Spleen (tissue), 11 donors: ENCODE data around the gene CCR9. TPM values are rescaled to one million over a fixed set of nuclear protein-coding genes. Genes with fewer than 3 reads are reported as not detected.

ENCODE experiments used
- DNase-seq: peaks from one replicate; pipeline ENCODE4 v3.0.0-alpha.2; 2020
- H3K27ac ChIP-seq, 8 donors: fragments of 200-600 bp; sonication (generic) in 7 of 8; 1 replicate in 4 of 8; 2 replicates in 4 of 8; pipeline versions ENCODE4 v1.5.0 to v1.8.0; 2016 to 2021; ENCODE audit warnings: inconsistent platforms in 4 of 8, mild to moderate bottlenecking in 4 of 8, moderate library complexity in 1 of 8
- H3K27me3 ChIP-seq, 7 donors: fragments of 200-600 bp; sonication (generic) in 6 of 7; replicated peaks in 1 of 7; 1 replicate in 4 of 7; 2 replicates in 3 of 7; pipeline versions ENCODE4 v1.5.0 to v1.8.0; 2016 to 2021; ENCODE audit warnings: inconsistent platforms in 3 of 7, mild to moderate bottlenecking in 1 of 7
- H3K36me3 ChIP-seq, 6 donors: fragments of 200-600 bp; sonication (generic) in 5 of 6; 1 replicate in 4 of 6; 2 replicates in 2 of 6; pipeline versions ENCODE4 v1.5.0 to v1.8.0; 2016 to 2021; ENCODE audit warnings: inconsistent platforms in 2 of 6
- H3K4me1 ChIP-seq, 6 donors: fragments of 200-600 bp; sonication (generic) in 5 of 6; 1 replicate in 3 of 6; 2 replicates in 3 of 6; pipeline versions ENCODE4 v1.5.0 to v1.8.0; 2016 to 2021; ENCODE audit warnings: inconsistent platforms in 3 of 6
- H3K4me3 ChIP-seq, 8 donors: fragments of 200-600 bp; sonication (generic) in 7 of 8; 1 replicate in 4 of 8; 2 replicates in 4 of 8; pipeline versions ENCODE4 v1.5.0 to v1.8.0; 2016 to 2021; ENCODE audit warnings: inconsistent platforms in 4 of 8, mild to moderate bottlenecking in 4 of 8, moderate library complexity in 2 of 8
- H3K9me3 ChIP-seq, 8 donors: fragments of 200-600 bp; sonication (generic) in 7 of 8; 1 replicate in 4 of 8; 2 replicates in 4 of 8; pipeline versions ENCODE4 v1.5.0 to v1.8.0; 2016 to 2021; ENCODE audit warnings: inconsistent platforms in 4 of 8
- POLR2A ChIP-seq, 3 donors: fragments of 450-650 bp; IDR thresholded peaks; one replicate each; pipeline ENCODE4 v1.5.1; 2017; ENCODE audit warnings: antibody characterized with exemption in 3 of 3, mild to moderate bottlenecking in 1 of 3
- POLR2AphosphoS5 ChIP-seq, 3 donors: sonication (generic); formaldehyde crosslinking; IDR thresholded peaks; one replicate each; pipeline ENCODE4 v1.5.1; 2017; ENCODE audit warnings: antibody characterized with exemption in 3 of 3
- WGBS, 5 donors: extraction: QIAGEN DNeasy Blood & Tissue Kit in 3 of 5; methylation state at CpG; one replicate each; pipeline versions ENCODE4 v1.1.5 to v1.1.7; 2013 to 2018; 5-methylcytosine and 5-hydroxymethylcytosine counted together
- intact Hi-C: fragments of 100-400 bp; cut with DNase I; formaldehyde crosslinking; loops from one replicate; pipeline ENCODE4 v1.15.0; 2023; ENCODE audit warnings: low total_unique reads
- polyA plus RNA-seq, 3 donors: library from polyadenylated mRNA; stranded (reverse); fragments of 200-250 nt; gene quantifications; one replicate each; pipeline ENCODE4 v1.2.1, GENCODE V29; 2013
- total RNA-seq, 7 donors: library from RNA; depleted of rRNA in 3 of 7; stranded (reverse); fragments of >200 nt in 3 of 7; fragmentation: NEBNext Ultra II Directional in 4 of 7; extraction: Animal tissue kit (Norgen Biotek cat#: 25700) in 4 of 7; gene quantifications; one replicate each; pipeline versions ENCODE4 v1.1.0 to v1.2.1, GENCODE V29; 2016 to 2021
- TF ChIP-seq, protein P1 (sequence below), 11 experiments: fragments of 200-600 bp in 7 of 11; fragments of 450-650 bp in 4 of 11; sonication (generic) in 4 of 11; IDR thresholded peaks in 8 of 11; conservative IDR thresholded peaks in 3 of 11; 1 replicate in 7 of 11; 2 replicates in 4 of 11; pipeline versions ENCODE4 v1.4.0 to v1.8.0; 2016 to 2021; ENCODE audit warnings: antibody characterized with exemption in 11 of 11, inconsistent platforms in 4 of 11, mild to moderate bottlenecking in 1 of 11
- donor health status: healthy with polysubstance abuse.
- donor health status: DM: no; HTN: no; CAD: no; lungs with moderate emphysema.
- donor health status: DM: no; HTN: no; CAD: no.
- donor health status: Bipolar disorder and iron deficiency.
- donor health status: healthy.
- donor health status: DM: no; HTN: no; CAD: no.
- donor health status: DM: yes; HTN: yes; CAD: no.

The CCR9 gene
- total and polyA plus RNA-seq, 10 donors = 1.1 to 3.6 (median 1.5) TPM

- Histone ChIP-seq H3K4me1 (peaks cover 0 to 47% (median 3%) of the 10 kb centered on the region in 6 donors), H3K4me3 (peak overlapping the region in 2 of 8 donors; percentile 7 to 60), H3K9me3 (no peaks in the 10 kb centered on the region), H3K27ac (peak overlapping the region in 3 of 8 donors; percentile 75 to 89 (median 79)), H3K36me3 (peaks cover 0 to 89% (median 69%) of the 10 kb centered on the region in 6 donors), H3K27me3 (no peaks in the 10 kb centered on the region)
- WGBS, 5 donors = 66 to 87% (median 83%) methylated on average over 6 of the region's 6 CpGs
- DNase-seq = no peak
- intact Hi-C loops = no loop called here
- TF ChIP-seq POLR2A (IDR thresholded peaks at IDR 0.05) = no peak
- TF ChIP-seq, protein P1, sequence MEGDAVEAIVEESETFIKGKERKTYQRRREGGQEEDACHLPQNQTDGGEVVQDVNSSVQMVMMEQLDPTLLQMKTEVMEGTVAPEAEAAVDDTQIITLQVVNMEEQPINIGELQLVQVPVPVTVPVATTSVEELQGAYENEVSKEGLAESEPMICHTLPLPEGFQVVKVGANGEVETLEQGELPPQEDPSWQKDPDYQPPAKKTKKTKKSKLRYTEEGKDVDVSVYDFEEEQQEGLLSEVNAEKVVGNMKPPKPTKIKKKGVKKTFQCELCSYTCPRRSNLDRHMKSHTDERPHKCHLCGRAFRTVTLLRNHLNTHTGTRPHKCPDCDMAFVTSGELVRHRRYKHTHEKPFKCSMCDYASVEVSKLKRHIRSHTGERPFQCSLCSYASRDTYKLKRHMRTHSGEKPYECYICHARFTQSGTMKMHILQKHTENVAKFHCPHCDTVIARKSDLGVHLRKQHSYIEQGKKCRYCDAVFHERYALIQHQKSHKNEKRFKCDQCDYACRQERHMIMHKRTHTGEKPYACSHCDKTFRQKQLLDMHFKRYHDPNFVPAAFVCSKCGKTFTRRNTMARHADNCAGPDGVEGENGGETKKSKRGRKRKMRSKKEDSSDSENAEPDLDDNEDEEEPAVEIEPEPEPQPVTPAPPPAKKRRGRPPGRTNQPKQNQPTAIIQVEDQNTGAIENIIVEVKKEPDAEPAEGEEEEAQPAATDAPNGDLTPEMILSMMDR (IDR thresholded peaks at IDR 0.05 in 8 of 11, conservative IDR thresholded peaks at IDR 0.05 in 3 of 11) = no peak
- no peak for TF ChIP-seq POLR2AphosphoS5 (IDR thresholded peaks at IDR 0.05)
Observed at GRCh38 chr3:45948311-45948781, 62.0 kb downstream of the CCR9 start.

- Histone ChIP-seq H3K27me3 (no peaks in the 10 kb centered on the region), H3K9me3 (no peaks in the 10 kb centered on the region), H3K27ac (peak overlapping the region in 6 of 8 donors; percentile 6 to 89 (median 70)), H3K4me3 (peak overlapping the region in 2 of 8 donors; percentile 7 to 60), H3K36me3 (peaks cover 0 to 94% (median 75%) of the 10 kb centered on the region in 6 donors), H3K4me1 (peaks cover 0 to 47% (median 3%) of the 10 kb centered on the region in 6 donors)
- 89 to 95% (median 94%) methylated on average over 6 of the region's 6 CpGs for WGBS, 5 donors
- DNase-seq = no peak
- intact Hi-C loops = no loop called here
- TF ChIP-seq POLR2AphosphoS5 (IDR thresholded peaks at IDR 0.05) (no peak), POLR2A (IDR thresholded peaks at IDR 0.05) (no peak)
- TF ChIP-seq, protein P1 (IDR thresholded peaks at IDR 0.05 in 8 of 11, conservative IDR thresholded peaks at IDR 0.05 in 3 of 11) = no peak
Observed at GRCh38 chr3:45948881-45949280, 62.5 kb downstream of the CCR9 start.

- peaks cover 0 to 47% (median 3%) of the 10 kb centered on the region in 6 donors for H3K4me1 ChIP-seq
- intact Hi-C loops = no loop called here
- H3K9me3 ChIP-seq = no peaks in the 10 kb centered on the region
- H3K36me3 ChIP-seq = peaks cover 0 to 100% (median 80%) of the 10 kb centered on the region in 6 donors
- WGBS, 5 donors = 77 to 95% (median 92%) methylated on average over 3 to 4 of the region's 4 CpGs
- peak overlapping the region in 7 of 8 donors; percentile 2 to 89 (median 64) for H3K27ac ChIP-seq
- no peak overlapping the region for H3K4me3 ChIP-seq
- DNase-seq = no peak
- TF ChIP-seq, protein P1 (IDR thresholded peaks at IDR 0.05 in 8 of 11, conservative IDR thresholded peaks at IDR 0.05 in 3 of 11) = no peak
- peak in 1 of 3 donors; percentile 48 for TF ChIP-seq POLR2AphosphoS5 (IDR thresholded peaks at IDR 0.05)
- H3K27me3 ChIP-seq = no peaks in the 10 kb centered on the region
Observed at GRCh38 chr3:45949432-45949831, 63.1 kb downstream of the CCR9 start.

DNA sequence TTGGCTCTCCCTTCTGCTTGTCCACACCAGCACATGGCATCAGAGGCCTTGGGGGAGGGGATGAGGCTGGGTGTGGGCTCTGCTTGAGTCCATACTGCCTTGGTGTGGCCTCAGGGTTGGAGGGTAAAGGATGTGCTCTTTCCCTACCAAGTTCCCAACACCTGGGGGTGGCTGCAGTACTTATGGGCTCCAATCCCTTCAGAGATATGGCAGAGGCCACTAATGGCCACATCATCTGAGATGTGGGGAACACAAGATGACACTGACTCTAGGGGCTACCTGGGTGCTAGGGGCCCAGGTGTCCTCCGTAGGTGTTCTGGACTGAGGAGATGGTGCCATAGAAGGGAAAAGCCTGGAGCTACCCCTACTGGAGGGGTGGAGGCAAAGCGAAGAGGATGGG, 63.8 kb downstream of the CCR9 start:
- 88 to 98% (median 96%) methylated on average over 2 of the region's 2 CpGs for WGBS, 5 donors
- Histone ChIP-seq H3K36me3 (peaks cover 0 to 100% (median 87%) of the 10 kb centered on the region in 6 donors), H3K4me1 (peaks cover 0 to 50% (median 7%) of the 10 kb centered on the region in 6 donors), H3K9me3 (no peaks in the 10 kb centered on the region), H3K27ac (peak overlapping the region; percentile 2 to 89 (median 59)), H3K27me3 (no peaks in the 10 kb centered on the region), H3K4me3 (no peak overlapping the region)
- no peak for TF ChIP-seq POLR2AphosphoS5 (IDR thresholded peaks at IDR 0.05)
- TF ChIP-seq, protein P1 (IDR thresholded peaks at IDR 0.05 in 8 of 11, conservative IDR thresholded peaks at IDR 0.05 in 3 of 11) = no peak
- no peak for TF ChIP-seq POLR2A (IDR thresholded peaks at IDR 0.05)
- intact Hi-C loops = no loop called here
- no peak for DNase-seq
